Hepatocyte (in vitro differentiated cells): ENCODE results near the gene SNAI1. TPM values are rescaled to one million over a fixed set of nuclear protein-coding genes. Genes with fewer than 3 reads are reported as not detected.

ENCODE experiments used
- DNase-seq: peaks from one replicate; pipeline ENCODE4 v3.0.0-alpha.2; 2016; ENCODE audit warnings: low spot score
- H2AFZ ChIP-seq: fragments of 200-600 bp; sonication (generic); 2 replicates; pipeline ENCODE4 v1.6.0; 2016; ENCODE audit warnings: antibody characterized with exemption, mild to moderate bottlenecking
- H3K27ac ChIP-seq: fragments of 200-600 bp; sonication (generic); 2 replicates; pipeline ENCODE4 v1.5.1; 2016; ENCODE audit warnings: mild to moderate bottlenecking
- H3K27me3 ChIP-seq: fragments of 200-600 bp; sonication (generic); 2 replicates; pipeline ENCODE4 v1.6.1; 2016
- H3K36me3 ChIP-seq: fragments of 200-600 bp; sonication (generic); replicated peaks from 2 replicates; pipeline ENCODE4 v1.5.1; 2016; ENCODE audit warnings: low read depth; ENCODE audit not compliant: insufficient read depth
- H3K4me1 ChIP-seq: fragments of 200-600 bp; sonication (generic); 2 replicates; pipeline ENCODE4 v1.5.1; 2016; ENCODE audit warnings: mild to moderate bottlenecking, moderate library complexity; ENCODE audit not compliant: insufficient read depth
- H3K4me2 ChIP-seq: fragments of 200-600 bp; sonication (generic); 2 replicates; pipeline ENCODE4 v1.6.0; 2016
- H3K4me3 ChIP-seq: fragments of 200-600 bp; sonication (generic); 2 replicates; pipeline ENCODE4 v1.5.1; 2016; ENCODE audit warnings: mild to moderate bottlenecking
- H3K79me2 ChIP-seq: fragments of 200-600 bp; sonication (generic); 2 replicates; pipeline ENCODE4 v1.6.0; 2017; ENCODE audit warnings: mild to moderate bottlenecking
- H3K9me2 ChIP-seq: fragments of 200-600 bp; sonication (generic); replicated peaks from 2 replicates; pipeline ENCODE4 v1.6.0; 2017; ENCODE audit warnings: mild to moderate bottlenecking; ENCODE audit not compliant: insufficient read depth
- H3K9me3 ChIP-seq: fragments of 200-600 bp; sonication (generic); 2 replicates; pipeline ENCODE4 v1.5.1; 2016; ENCODE audit warnings: low read depth, mild to moderate bottlenecking
- H4K20me1 ChIP-seq: fragments of 200-600 bp; sonication (generic); 2 replicates; pipeline ENCODE4 v1.6.0; 2016; ENCODE audit warnings: mild to moderate bottlenecking; ENCODE audit not compliant: insufficient read depth, poor library complexity, severe bottlenecking
- EZH2 ChIP-seq: fragments of 200-600 bp; sonication (generic); IDR thresholded peaks from 2 replicates; pipeline ENCODE4 v1.6.1; 2016; ENCODE audit warnings: antibody characterized with exemption, mild to moderate bottlenecking, borderline replicate concordance
- EZH2phosphoT487 ChIP-seq: fragments of 200-600 bp; sonication (generic); IDR thresholded peaks from one replicate; pipeline ENCODE4 v1.6.1; 2018; ENCODE audit warnings: antibody characterized with exemption, mild to moderate bottlenecking, low read depth, moderate library complexity; ENCODE audit not compliant: unreplicated experiment, severe bottlenecking
- WGBS: methylation state at CpG from one replicate; pipeline ENCODE4 v1.1.6; 2016; ENCODE audit warnings: low lambda C conversion rate; ENCODE audit errors: missing lambda C conversion rate; 5-methylcytosine and 5-hydroxymethylcytosine counted together
- polyA plus RNA-seq: library from polyadenylated mRNA; unstranded; fragments of >200 nt; fragmentation: Nextera tagmentation; extraction: Ambion mirVana; gene quantifications from 2 replicates; pipeline ENCODE4 v1.2.1, GENCODE V29; 2016
- total RNA-seq: library from RNA; depleted of rRNA; stranded (reverse); fragments of >200 nt; gene quantifications from 2 replicates; pipeline ENCODE4 v1.2.3, GENCODE V29; 2014
- TF ChIP-seq, protein P1 (sequence below): fragments of 200-600 bp; sonication (generic); IDR thresholded peaks from 2 replicates; pipeline ENCODE4 v1.5.1; 2016; ENCODE audit warnings: antibody characterized with exemption, mild to moderate bottlenecking; ENCODE audit not compliant: poor library complexity

The SNAI1 gene
- total and polyA plus RNA-seq, 2 experiments from 2014 or later: 2.9 to 9.8 TPM

DNA sequence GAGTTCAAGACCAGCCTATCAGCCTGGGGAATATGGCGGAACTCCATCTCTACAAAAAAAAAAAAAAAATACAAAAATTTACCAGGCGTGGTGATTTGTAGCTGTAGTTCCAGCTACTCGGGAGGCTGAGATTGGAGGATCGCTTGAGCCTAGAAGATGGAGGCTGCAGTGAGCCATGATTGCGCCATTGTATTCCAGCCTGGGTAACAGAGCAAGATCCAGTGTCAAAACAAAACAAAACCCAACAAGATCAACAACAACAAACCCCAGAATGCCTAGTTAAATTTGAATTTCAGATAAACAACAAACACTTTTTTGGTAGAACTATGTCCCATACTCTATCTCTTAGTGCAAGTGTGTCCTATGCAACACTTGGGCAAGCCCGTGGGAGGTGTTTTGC, 39.9 kb downstream of the SNAI1 start:
- H3K36me3 ChIP-seq: no peaks in the 10 kb centered on the region
- no peaks in the 10 kb centered on the region for H3K4me1 ChIP-seq
- 92% methylated on average over 6 of the region's 6 CpGs for WGBS
- no peaks in the 10 kb centered on the region for H3K27me3 ChIP-seq
- no peaks in the 10 kb centered on the region for H3K9me2 ChIP-seq
- H2AFZ ChIP-seq: no peak overlapping the region
- no peaks in the 10 kb centered on the region for H3K9me3 ChIP-seq
- H3K4me2 ChIP-seq: no peak overlapping the region
- H4K20me1 ChIP-seq: no peaks in the 10 kb centered on the region
- no peaks in the 10 kb centered on the region for H3K79me2 ChIP-seq
- H3K27ac ChIP-seq: no peak overlapping the region
- no peak overlapping the region for H3K4me3 ChIP-seq
- TF ChIP-seq, protein P1, sequence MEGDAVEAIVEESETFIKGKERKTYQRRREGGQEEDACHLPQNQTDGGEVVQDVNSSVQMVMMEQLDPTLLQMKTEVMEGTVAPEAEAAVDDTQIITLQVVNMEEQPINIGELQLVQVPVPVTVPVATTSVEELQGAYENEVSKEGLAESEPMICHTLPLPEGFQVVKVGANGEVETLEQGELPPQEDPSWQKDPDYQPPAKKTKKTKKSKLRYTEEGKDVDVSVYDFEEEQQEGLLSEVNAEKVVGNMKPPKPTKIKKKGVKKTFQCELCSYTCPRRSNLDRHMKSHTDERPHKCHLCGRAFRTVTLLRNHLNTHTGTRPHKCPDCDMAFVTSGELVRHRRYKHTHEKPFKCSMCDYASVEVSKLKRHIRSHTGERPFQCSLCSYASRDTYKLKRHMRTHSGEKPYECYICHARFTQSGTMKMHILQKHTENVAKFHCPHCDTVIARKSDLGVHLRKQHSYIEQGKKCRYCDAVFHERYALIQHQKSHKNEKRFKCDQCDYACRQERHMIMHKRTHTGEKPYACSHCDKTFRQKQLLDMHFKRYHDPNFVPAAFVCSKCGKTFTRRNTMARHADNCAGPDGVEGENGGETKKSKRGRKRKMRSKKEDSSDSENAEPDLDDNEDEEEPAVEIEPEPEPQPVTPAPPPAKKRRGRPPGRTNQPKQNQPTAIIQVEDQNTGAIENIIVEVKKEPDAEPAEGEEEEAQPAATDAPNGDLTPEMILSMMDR: no peak
- no peak for TF ChIP-seq EZH2
- TF ChIP-seq EZH2phosphoT487: no peak
- no peak for DNase-seq

DNA sequence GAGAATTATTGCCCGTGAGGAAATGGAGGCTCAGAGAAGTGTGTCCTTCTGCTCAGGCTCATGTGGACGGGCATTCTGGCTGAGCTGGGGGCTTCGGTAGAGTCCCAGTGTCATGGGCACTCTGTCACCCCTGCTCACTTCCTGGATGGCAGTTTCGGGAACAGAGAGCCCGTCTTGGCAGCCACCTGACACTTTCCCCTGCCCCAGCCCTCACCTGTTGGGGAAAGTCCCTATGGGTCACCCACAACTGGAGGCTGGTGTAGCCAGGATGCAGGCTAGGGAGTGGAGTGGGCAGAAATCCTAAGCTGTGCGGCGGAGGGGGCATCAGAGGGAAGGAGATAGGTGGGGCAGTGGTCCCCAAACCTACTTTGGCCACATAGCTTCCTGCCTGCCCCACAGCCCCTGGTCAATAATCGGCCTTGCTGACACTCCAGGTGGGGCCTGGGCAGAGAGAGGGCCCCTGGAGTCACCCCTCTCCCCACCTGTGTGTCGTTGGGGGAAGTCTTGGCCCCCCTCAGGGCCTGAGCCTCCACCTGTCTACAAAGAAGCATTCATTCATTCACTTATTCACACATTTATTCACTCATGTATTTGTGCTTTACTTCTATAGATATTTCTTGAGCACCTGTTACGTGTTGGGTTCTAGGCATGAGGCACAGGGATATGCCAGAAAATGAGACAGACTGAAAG, 40.5 kb downstream of the SNAI1 start:
- no peak overlapping the region for H3K4me3 ChIP-seq
- no peaks in the 10 kb centered on the region for H3K27me3 ChIP-seq
- no peaks in the 10 kb centered on the region for H4K20me1 ChIP-seq
- H2AFZ ChIP-seq: no peak overlapping the region
- no peak for DNase-seq
- no peaks in the 10 kb centered on the region for H3K9me3 ChIP-seq
- no peaks in the 10 kb centered on the region for H3K36me3 ChIP-seq
- H3K27ac ChIP-seq: no peak overlapping the region
- H3K4me1 ChIP-seq: no peaks in the 10 kb centered on the region
- WGBS: 88% methylated on average over 10 of the region's 10 CpGs
- TF ChIP-seq EZH2phosphoT487 (no peak), EZH2 (no peak)
- TF ChIP-seq, protein P1: no peak
- no peaks in the 10 kb centered on the region for H3K79me2 ChIP-seq
- H3K4me2 ChIP-seq: no peak overlapping the region
- H3K9me2 ChIP-seq: no peaks in the 10 kb centered on the region

DNA sequence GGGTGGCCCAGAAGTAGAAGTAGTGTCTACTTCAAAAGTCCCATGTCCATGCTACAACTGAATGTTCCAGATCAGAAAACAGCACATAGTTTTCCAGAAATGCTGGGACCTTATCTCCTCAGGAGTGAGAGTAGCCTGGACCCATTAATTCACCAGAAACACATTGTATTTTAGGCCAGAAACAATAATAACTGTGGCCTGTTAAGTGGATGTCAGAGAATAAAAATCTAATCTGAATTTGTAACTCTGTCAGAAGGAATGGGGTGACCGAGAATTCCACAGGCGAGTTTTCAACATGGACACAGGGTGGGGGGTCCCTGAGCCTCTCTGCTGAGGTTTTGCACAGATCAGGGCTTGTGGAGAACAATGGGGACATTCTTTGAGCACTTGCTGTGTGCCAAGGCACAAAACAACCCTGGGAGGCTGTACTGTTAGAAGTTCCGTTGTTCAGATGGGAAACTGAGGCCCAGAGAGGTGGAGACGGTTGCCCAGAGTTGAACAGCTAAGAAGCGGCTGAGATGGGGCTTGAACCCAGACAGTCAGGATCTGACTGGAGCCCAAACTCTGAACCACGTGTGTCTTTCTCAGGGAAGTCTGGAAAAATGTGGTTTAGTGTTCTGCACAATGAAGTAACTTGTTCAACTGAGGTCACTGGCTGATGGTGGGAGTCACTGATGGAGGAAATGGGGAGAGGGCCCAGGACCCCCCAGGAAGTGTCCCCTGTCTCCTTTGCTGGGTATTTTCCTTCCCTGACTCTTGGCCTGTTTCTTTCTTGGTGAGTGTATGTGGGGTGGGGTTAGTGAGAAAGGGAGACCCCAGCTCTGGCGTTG, 44.2 kb downstream of the SNAI1 start:
- H3K4me1 ChIP-seq: peaks cover 16% of the 10 kb centered on the region
- 93% methylated on average over 7 of the region's 7 CpGs for WGBS
- H3K4me3 ChIP-seq: no peak overlapping the region
- H3K27ac ChIP-seq: no peak overlapping the region
- no peaks in the 10 kb centered on the region for H3K27me3 ChIP-seq
- TF ChIP-seq EZH2phosphoT487: no peak
- TF ChIP-seq, protein P1: no peak
- TF ChIP-seq EZH2: no peak
- DNase-seq: no peak
- no peaks in the 10 kb centered on the region for H3K9me3 ChIP-seq
- H2AFZ ChIP-seq: no peak overlapping the region
- H3K4me2 ChIP-seq: no peak overlapping the region
- no peaks in the 10 kb centered on the region for H4K20me1 ChIP-seq
- H3K36me3 ChIP-seq: no peaks in the 10 kb centered on the region
- no peaks in the 10 kb centered on the region for H3K79me2 ChIP-seq
- H3K9me2 ChIP-seq: no peaks in the 10 kb centered on the region
